Lower leg skin (tissue), 4 donors: ENCODE measurements around the gene GIPR. TPM values are rescaled to one million over a fixed set of nuclear protein-coding genes. Genes with fewer than 3 reads are reported as not detected.

Experiments used
- DNase-seq, 2 donors: peaks; one replicate each; pipeline ENCODE4 v3.0.0-alpha.2; 2019; ENCODE audit warnings: low spot score in 2 of 2
- H3K4me3 ChIP-seq: fragments of 200-600 bp; sonication (generic); 2 replicates; pipeline ENCODE4 v1.5.1; 2017; ENCODE audit warnings: mild to moderate bottlenecking, low read depth; ENCODE audit not compliant: poor library complexity, severe bottlenecking
- CTCF ChIP-seq, 3 donors: fragments of 450-650 bp; IDR thresholded peaks; one replicate each; pipeline ENCODE4 v1.5.1; 2016; ENCODE audit warnings: antibody characterized with exemption in 3 of 3, mild to moderate bottlenecking in 3 of 3, moderate library complexity in 2 of 3
- POLR2A ChIP-seq, 2 donors: fragments of 450-650 bp; IDR thresholded peaks; one replicate each; pipeline ENCODE4 v1.6.1; 2016 to 2017; ENCODE audit warnings: antibody characterized with exemption in 2 of 2, mild to moderate bottlenecking in 1 of 2, moderate library complexity in 1 of 2
- WGBS, 2 donors: methylation state at CpG; one replicate each; pipeline ENCODE4 v1.1.5; 2018; 5-methylcytosine and 5-hydroxymethylcytosine counted together
- intact Hi-C: fragments of 100-400 bp; cut with DNase I; formaldehyde crosslinking; loops from one replicate; pipeline ENCODE4 v1.15.0; 2023; ENCODE audit warnings: low total_unique reads
- microRNA counts, 2 donors: library from miRNA; unstranded; fragments of <30 nt; microRNA quantifications; one replicate each; lab custom pipeline; 2016
- microRNA-seq, 2 donors: library from miRNA; unstranded; fragments of <30 nt; microRNA quantifications; one replicate each; pipeline ENCODE4, GENCODE V29; 2016; ENCODE audit warnings: borderline replicate concordance in 2 of 2, borderline number of aligned reads in 1 of 2
- total RNA-seq, 4 donors: library from RNA; depleted of rRNA; stranded (reverse); fragments of >200 nt; gene quantifications; one replicate each; pipeline ENCODE4 v1.1.0, GENCODE V29; 2016

GIPR gene
- total RNA-seq, 4 donors from 2014 or later = 1.4 to 3.9 (median 2.0) TPM

DNA sequence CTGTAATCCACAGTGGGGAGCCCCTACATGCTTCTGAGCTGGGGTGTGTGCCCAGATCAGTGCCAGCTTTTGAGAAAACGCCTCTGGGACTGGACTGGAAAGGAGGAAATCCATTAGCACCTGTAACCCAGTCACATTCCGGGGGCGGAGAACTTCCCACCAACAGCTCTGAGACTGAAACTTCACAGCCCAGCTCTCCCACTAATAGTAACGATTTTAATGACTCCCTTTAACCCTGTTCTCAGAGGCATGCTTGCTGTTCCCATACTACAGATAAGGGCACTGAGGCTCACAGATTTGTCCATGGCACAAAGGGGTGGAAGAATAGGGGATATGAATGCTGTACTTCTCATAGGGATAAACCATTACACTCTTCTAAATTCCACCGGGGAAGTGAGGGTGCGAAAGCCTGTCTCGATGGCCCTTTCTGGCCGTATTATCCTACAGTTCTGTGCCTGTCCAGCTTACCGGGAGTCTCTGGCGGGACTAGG is 61.8 kb downstream of the GIPR start:
- intact Hi-C loops = no loop called here
- H3K4me3 ChIP-seq = peak overlapping the region; percentile 86
- 1 to 8% methylated on average over 10 of the region's 10 CpGs for WGBS, 2 donors
- TF ChIP-seq POLR2A (IDR thresholded peaks at IDR 0.05) (no peak), CTCF (IDR thresholded peaks at IDR 0.05) (no peak)
- DNase-seq = no peak

GRCh38 chr19:45730368-45731288 is 62.6 kb downstream of the GIPR start, which contains the start of gene FBXO46:
Gene FBXO46, minus strand, starts transcription at chr19:45730896. Its CDS starts 17,401 bp downstream, at chr19:45713495.
- peak within 1 kb of the TSS; percentile 86 for H3K4me3 ChIP-seq
- intact Hi-C loops = no loop called here
- DNase-seq = peak; percentile 96 to 99
- 0 to 1% methylated on average over 48 of the region's 48 CpGs for WGBS, 2 donors
- TF ChIP-seq POLR2A (IDR thresholded peaks at IDR 0.05) (peak in 1 of 2 donors; percentile 48), CTCF (IDR thresholded peaks at IDR 0.05) (no peak)

MicroRNAs within 50 kb of the gene (microRNA counts, 767-probe panel; counts per million panel counts)
- 0 to 358 counts per million in 2 donors for microRNA hsa-miR-330-3p (lab: Ali Mortazavi, UCI)
- 0 to 358 counts per million in 2 donors for microRNA hsa-miR-330-5p (lab: Ali Mortazavi, UCI)
- 0 to 358 counts per million in 2 donors for microRNA hsa-miR-642a-5p (lab: Ali Mortazavi, UCI)
- microRNA hsa-miR-642b-3p (lab: Ali Mortazavi, UCI) = 0 to 358 counts per million in 2 donors

Small RNA genes lying within 50 kb of the gene (microRNA-seq; reads per million reads assigned to microRNA genes)
- gene MIR330 = 44.7 to 49.6 reads per million in 2 donors
- 0 reads per million in 2 donors for gene MIR642A
- gene MIR642B = 0 reads per million in 2 donors

Other genes starting within 250 kb of the GIPR start
- 100 to 1,000 TPM in 1 of 4 donors, 10 to 100 TPM in 3; 57.7 to 111 (median 76.5) TPM for gene ERCC1, start 244.3 kb upstream of the GIPR start, total RNA-seq
- 10 to 100 TPM in 2 of 4 donors, 1 to 10 TPM in 2; 5.9 to 18.2 (median 11.2) TPM for gene FOSB, start 200.2 kb upstream of the GIPR start, total RNA-seq
- 10 to 100 TPM in 1 of 4 donors, 1 to 10 TPM in 3; 6.4 to 11.6 (median 9.0) TPM for gene RTN2, start 171.2 kb upstream of the GIPR start, total RNA-seq
- gene PPM1N, start 169.8 kb upstream of the GIPR start, total RNA-seq = 1 to 10 TPM; 2.9 to 4.7 (median 3.6) TPM
- 10 to 100 TPM; 52.7 to 68.9 (median 56.5) TPM for gene VASP, start 160.7 kb upstream of the GIPR start, total RNA-seq
- gene OPA3, start 83.4 kb upstream of the GIPR start, total RNA-seq = 10 to 100 TPM in 3 of 4 donors, 1 to 10 TPM in 1; 4.4 to 15.7 (median 12.7) TPM
- 1 to 10 TPM in 1 of 4 donors, under 1 TPM in 3; 0.34 to 1.0 (median 0.70) TPM for gene GPR4, start 66.0 kb upstream of the GIPR start, total RNA-seq
- 100 to 1,000 TPM in 1 of 4 donors, 10 to 100 TPM in 3; 85.6 to 101 (median 89.4) TPM for gene EML2, start 28.8 kb upstream of the GIPR start, total RNA-seq
- gene SNRPD2, start 23.7 kb downstream of the GIPR start, total RNA-seq = 100 to 1,000 TPM; 144 to 223 (median 161) TPM
- 1 to 10 TPM; 3.4 to 8.7 (median 6.8) TPM for gene QPCTL, start 24.4 kb downstream of the GIPR start, total RNA-seq
- 10 to 100 TPM; 22.0 to 26.7 (median 25.4) TPM for gene FBXO46, start 62.7 kb downstream of the GIPR start, total RNA-seq
- not detected for gene MEIOSIN, start 65.2 kb downstream of the GIPR start, total RNA-seq
- gene SIX5, start 101.0 kb downstream of the GIPR start, total RNA-seq = 10 to 100 TPM; 12.6 to 17.3 (median 13.8) TPM
- 10 to 100 TPM in 3 of 4 donors, 1 to 10 TPM in 1; 8.8 to 20.2 (median 13.8) TPM for gene DMPK, start 114.3 kb downstream of the GIPR start, total RNA-seq
- 10 to 100 TPM; 20.0 to 31.0 (median 28.0) TPM for gene DMWD, start 124.6 kb downstream of the GIPR start, total RNA-seq
- gene RSPH6A, start 147.1 kb downstream of the GIPR start, total RNA-seq = not detected
- gene SYMPK, start 194.9 kb downstream of the GIPR start, total RNA-seq = 10 to 100 TPM; 30.3 to 62.8 (median 46.6) TPM
- under 1 TPM in 1 of 4 donors, not detected in 3; 0.12 TPM for gene FOXA3, start 196.1 kb downstream of the GIPR start, total RNA-seq
- 10 to 100 TPM; 38.9 to 44.0 (median 42.8) TPM for gene IRF2BP1, start 217.9 kb downstream of the GIPR start, total RNA-seq
- gene MYPOP, start 234.4 kb downstream of the GIPR start, total RNA-seq = 1 to 10 TPM; 2.0 to 8.0 (median 7.2) TPM
- gene NANOS2, start 246.6 kb downstream of the GIPR start, total RNA-seq = not detected